GM19455 (cell line): Measurements from ENCODE around the gene RANBP9.

Experiments used
- ATAC-seq: cut with Tn5 transposase; IDR thresholded peaks from one replicate; pipeline ENCODE4 v1.9.1; 2021; ENCODE audit not compliant: unreplicated experiment

RANBP9 gene

DNA sequence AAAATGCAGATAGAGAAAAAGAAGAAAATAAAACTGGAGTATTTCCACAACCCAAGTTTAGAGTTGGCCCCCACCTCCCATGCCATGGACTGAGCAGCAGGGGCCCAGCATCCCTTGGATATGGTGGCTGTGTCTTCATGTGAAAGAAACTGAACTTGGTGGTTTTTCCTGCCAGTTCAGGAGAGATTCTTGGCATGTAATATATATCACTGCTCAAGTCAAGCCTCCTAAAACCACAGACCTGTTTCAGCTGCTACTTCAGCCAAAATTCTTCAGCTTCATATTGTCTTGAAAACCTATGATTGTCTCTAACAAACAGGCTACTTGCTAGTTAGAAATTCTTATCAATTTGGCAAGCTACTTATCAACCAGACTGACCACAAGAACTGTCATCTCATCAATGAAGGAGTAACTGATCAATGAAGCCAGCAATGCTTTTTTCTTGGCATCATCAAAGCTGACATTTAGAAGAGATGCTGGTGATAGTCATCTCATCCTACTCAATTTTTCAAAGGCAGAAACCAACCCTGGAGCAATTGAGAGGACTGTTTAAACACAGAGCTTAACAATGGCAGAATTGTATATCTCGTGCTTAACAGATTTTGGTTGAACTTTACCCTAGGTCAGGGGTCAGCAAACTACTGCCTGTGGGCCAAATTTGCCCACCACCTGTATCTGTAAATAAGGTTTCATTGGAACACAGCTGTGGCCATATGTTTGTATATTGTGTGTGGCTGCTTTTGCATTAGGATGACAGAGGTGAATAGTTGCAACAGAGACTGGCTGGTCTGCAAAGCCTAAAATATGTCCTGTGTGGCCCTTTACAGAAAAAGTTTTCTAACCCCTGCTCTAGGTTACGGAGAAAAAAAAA is 106.9 kb downstream of the RANBP9 start:
- ATAC-seq, result no peak

DNA sequence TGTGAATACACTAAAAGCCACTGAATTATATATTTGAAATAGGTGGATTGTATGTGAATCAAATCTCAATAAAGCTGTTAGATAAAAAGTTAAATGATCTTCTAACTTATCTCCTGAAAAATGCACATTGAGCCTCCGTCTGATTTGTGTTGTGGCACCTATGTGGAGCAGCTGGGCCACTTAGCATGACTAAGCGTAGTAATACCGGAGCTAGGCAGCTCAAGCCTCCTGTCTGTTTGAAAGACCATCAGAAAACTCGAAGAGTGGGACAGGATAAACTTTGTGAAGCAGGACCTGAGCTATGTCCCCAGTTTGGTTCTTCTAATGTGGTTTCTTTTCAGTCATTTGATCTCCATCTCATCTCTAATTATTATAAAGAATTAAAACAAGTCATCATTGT is 107.5 kb downstream of the RANBP9 start:
- ATAC-seq, result no peak

DNA sequence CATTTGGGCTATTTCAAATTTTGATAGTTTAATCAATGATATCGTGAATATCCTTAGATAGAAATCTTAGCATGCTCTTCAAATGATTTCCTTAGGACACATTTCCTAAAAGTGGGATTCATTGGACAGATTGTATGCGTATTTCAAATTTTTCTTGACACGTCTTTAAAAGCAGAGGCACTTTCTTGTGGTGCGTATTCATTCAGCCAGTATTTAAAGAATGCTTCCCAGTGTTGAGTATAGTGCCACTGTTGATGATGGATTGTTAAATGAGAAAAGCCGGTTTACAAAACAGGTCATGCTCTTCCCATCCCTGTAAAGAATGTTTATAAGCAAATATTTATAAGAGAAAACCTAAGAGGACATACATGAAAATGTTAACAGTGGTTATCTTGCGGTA is 111.6 kb downstream of the RANBP9 start:
- ATAC-seq, result no peak

DNA sequence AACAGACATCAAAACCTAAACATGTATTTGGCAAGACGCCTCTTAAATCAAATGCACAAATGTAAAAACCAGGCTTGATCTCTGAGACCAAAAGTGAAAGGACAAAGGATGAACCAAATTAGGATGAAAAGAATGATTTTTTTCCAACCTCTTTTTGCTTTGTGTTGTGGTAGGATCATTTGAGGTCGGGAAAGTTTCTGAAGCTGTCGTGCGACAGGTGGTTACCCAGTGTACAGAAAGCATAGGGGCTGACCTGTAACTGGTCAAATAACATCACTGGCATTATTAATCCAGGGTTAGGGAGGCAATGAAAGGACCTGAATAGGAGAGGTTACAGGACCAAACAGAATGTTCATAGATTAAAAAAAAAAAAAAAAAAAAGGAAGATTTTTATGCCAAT is 114.6 kb downstream of the RANBP9 start:
- ATAC-seq, result no peak

DNA sequence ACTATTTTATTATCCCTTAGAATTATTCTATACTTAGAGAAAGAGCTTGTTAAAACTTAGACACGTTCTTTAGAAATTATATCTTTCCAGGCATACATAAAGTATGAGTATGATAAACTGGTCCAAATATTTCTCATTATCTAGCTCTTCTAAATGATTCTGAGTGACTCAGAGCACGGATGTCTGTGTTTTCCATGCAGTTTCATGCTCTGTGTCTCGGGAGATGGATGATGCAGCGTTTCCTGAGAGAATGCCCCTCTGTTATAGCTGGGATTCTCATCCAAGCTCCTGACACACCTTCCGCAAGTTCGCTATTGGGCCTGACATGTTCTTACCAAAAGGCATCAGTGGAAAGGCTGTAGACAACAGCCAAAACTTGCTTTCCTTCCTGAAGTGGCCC is 117.9 kb downstream of the RANBP9 start:
- no peak for ATAC-seq

DNA sequence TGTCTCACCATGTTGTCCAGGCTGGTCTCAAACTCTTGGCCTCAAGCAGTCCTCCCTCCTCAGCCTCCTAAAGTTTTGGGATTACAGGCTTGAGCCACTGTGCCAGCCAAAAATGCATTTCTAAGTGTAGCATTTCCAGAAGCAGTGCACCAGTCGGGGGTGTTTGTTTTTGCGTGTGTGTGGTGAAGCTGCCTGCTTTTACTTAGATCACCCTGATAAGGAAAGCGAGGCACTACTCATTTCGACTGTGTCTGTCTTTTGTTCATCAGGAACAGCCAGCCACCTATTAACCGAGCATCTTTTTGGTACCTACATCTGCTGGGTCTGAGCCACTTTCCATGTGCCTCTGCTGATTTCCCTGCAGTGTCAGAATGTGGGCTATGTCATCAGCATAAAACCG is 118.5 kb downstream of the RANBP9 start:
- ATAC-seq, result no peak

DNA sequence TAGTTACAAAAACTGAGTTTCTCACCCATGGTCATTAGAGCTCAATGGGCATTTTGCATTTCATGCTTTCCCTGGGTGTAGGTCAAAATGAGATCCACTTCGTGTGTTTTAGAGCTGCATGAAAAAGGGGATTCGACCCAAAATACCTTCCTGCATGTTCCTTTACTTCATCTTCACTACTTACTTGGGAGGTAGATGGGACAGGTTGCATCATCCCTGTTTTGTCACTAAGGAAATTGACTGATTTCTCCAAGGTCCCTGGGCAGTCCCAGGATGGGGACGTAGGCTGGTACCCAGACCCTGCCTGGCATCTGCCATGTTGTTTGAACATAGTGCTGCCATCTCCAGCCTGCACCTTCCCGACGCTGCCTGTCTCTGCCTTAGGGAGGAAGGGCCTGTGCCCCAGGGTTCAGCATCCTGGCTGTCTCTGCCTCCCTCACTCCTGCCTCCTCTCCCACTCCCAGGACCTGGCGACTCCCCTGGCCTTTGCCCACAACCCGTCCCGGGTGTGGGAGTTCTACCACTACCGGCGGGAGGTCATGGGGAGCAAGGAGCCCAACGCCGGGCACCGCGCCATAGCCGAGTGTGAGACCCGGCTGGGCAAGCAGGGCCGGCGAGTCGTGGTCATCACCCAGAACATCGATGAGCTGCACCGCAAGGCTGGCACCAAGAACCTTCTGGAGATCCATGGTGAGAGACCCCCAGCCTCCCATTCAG is 120.3 kb downstream of the RANBP9 start:
- ATAC-seq, result no peak

DNA sequence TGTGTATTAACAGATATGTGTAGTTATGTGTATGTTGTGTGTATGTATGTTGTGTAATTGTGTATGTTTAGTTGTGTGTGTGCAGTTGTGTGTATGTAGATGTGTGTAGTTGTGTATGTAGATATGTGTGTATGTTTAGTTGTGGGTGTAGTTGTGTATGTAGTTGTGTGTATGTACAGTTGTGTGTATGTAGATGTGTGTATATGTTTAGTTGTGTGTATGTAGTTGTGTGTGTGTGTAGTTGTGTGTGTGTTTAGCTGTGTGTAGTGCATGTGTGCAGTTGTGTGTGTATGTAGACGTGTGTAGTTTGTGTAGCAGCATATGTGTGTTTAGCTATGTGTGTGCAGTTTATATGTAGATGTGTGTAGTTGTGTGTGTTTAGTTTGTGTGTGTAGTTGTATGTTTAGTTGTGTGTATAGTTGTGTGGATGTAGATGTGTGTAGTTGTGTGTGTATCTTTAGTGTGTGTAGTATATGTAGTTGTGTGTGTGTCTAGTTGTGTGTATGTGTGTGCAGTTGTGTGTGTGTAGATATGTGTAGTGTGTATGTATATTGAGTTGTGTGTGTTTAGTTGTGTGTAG is 121.0 kb downstream of the RANBP9 start:
- ATAC-seq, result no peak

DNA sequence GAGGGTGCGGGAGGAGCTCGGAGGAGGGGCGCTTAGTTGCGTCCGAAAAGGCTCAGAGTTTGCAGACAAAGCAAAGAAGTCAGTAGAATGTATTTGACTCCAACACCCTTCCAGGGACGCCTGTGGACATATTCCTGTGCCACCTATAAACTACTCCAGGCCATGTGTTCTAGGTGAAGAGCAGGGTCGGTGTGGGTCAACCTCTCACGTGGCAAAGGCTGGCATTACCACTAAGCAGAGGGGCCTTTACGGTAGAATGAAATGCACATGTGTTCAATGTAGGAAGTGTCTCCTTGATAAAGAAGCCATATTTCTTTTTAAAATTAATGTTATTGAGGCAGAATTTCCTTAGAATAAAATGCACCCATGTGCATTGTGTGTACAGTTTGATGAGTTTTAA is 121.8 kb downstream of the RANBP9 start:
- ATAC-seq, result no peak

DNA sequence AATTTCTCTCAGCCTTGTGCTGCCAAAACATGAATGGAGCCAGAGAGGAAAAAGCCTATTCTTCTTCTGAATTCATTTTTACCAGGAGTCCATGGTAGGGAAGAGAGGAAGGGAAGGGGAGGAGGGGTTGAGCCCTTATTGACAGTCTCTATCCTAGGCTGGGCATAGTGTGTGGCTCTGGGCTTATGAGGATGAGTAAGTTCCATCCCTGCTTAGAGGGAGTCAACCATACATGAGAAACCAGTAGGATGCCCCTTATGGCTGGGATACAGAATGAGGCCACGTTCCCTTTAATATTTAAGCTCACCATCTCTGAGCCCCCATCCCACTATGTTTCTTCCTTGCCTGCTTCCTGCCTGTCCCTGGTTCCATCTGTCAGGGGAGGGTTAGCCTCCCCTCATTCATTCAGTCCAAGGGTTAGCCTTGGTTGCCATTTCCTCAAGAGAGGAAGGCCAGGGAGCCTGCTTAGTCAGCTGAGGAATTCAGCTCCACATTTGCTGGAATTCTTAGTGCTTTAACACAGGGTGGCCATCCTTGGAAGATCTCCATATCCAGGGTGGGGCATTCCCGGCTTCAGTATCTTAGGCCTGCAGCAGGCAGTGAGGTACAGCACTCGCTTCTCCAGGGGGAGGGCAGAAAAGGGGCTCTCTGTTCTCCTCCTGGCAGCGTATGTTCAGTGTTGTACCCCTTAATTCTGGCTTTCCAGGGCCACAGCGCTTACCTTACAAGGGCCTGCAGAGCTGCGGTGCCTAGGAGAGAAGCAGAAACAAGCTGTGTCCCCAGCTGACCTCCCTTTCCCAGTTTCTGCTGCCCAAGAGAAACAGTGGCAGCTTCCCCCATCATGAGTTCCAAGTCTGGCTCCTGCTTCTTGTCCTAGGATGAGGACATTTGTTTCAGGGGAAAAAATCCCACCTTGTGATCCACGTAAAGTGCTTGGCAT is 124.8 kb downstream of the RANBP9 start:
- ATAC-seq, result no peak

DNA sequence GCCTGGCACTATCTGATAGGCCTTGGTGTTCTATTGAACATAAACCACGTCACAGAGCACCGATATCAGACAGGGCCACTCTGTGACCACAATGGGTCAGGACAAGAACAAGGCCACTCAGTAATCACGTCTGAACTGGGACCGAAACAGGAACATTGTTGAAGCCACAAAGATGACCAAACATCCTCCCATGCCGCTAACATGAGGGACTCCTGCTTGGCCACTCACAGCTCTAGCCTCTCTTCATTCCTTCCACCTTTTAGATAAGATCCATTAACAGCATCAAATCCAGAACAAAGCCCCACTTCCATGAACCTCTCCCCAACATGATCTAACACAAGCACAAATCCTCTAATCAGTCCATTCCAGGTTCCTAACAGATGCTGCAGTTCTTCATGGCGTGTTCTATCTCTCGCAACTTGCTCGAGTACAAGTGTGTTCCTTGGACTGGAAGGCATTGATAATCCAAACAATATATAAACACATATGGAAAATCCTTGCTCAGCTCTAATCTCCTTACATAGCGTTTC is 129.9 kb downstream of the RANBP9 start:
- ATAC-seq, result no peak

DNA sequence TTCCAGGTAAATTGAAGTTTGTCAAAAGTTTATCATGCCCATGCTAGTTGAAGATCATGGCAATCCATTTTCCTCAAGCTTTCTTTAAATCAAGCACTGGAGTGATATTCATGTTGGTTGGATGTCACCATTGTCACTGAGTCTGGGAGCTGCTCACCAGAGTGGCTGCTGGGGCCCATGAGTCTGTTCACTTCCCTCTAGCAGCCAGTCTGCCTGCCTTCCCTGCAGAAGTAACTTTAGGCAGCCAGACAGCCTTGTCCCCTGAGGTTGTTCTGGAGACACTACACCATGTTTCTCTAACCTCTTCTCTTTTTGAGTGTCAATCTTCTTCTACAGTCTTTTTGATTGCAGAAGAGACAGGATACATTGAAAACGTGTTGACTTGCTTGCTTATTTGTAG is 131.7 kb downstream of the RANBP9 start:
- no peak for ATAC-seq

DNA sequence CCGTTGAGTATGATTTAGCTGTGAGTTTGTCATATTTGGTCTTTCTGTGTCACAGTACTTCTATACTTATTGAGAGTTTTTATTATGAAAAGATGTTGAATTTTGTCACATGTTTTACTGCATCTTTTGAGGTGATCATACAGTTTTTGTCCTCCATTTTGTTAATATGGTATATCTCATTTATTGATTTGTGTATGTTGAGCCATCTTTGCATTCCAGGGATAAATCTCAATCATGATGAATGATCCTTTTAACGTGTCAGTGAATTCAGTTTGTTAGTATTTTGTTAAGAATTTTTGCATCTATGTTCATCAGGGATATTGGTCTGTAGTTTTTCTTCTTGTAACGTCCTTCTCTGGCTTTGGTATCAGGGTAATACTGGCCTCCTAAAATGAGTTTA is 133.7 kb downstream of the RANBP9 start:
- ATAC-seq, result no peak

DNA sequence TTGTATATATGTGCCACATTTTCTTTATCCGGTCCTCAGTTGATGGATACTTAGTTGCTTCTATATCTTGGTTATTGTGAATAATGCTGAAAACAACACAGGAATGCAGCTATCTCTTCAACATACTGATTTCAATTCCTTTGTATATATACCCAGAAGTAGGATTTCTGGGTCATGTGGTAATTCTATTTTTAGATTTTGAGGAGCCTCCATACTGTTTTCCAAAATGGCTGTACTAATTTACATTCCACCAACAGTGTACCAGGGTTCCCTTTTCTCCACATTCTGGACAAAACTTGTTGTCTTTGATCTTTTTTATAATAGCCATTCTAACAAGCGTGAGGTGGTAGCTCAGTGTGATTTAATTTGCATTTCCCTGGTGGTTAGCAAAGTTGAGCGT is 135.6 kb downstream of the RANBP9 start:
- no peak for ATAC-seq

DNA sequence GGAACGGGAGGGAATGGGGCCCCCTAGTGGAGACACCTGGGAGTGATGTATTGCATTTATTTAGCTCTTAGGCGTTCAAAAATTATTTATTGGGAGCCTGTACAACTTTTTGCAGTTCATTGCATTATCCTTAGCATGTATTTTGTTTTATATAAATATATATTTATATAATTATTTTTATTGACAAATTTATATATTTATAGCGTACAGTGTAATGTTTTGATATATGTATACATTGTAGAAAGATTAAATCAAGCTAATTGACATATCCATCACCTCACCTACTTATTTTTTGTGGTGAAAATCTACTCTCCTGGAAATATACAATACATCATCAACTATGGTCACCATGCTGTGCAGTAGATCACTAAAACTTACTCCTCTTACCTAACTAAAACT is 136.3 kb downstream of the RANBP9 start:
- ATAC-seq, result no peak

DNA sequence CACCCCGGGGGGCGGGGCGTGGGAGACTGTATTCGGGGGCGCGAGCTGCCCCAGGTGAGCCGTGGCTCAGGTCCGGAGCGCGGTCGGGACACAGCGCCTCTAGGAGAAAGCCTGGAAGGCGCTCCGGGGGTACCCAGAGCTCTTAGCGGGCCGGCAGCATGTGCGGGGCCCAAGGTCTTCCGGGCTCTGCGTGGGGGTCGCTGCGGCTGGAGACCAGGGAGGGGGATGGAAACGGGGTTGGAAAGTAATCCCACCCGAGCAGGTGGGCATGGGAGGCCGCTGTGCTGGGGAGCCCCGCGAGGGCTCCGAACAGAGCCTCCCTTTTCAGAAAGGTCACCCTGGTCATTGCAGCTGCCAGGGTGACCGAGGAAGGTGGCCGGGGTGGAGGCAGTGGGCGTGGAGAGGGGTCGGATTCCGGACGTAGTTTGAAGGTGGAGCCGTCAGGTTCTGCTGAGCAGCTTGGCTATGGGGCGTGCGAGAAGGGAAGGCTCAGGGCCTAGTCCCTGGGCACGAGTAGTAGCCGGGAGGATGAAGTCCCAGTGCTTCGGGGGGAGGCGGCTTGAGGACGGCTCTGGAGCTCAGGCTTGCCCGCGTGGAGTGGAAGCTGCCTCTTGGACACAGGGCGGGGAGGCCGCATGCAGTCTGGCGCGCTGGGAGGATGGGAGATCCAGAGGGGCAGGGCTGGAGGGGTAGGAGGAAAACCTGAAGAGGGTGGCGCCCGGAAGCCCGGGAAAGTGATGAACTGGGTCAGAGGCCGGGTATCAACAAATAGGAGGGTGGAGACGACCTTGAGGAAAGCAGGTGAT is 136.9 kb downstream of the RANBP9 start, which contains the start of gene SIRT5:
SIRT5 (plus strand) TSS at position 31 of the 806 bp plus-strand sequence. CDS start 9,510 bp downstream, outside the sequence.
- ATAC-seq, result peak; percentile 70

DNA sequence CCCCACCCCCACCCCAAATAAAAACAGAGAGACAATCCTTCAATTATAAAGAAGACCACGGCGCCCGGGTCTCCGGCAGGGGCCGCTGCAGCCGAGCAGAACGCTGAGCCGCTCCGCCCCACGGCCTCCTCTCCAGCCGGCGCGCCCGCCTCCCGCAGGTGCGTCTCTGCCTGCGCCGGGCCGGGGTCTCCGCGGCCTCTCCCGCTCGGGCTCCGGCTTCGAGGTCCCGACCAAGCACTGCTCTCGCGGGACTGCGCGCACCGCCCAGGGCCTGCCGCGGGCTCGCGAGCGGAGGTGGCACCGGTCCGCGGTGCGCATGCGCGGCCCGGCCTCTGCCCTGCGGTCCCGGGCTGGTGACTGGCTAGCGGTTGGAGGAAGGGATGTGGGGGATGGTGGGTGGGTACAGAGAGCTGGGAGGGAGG is 137.5 kb downstream of the RANBP9 start:
- peak; percentile 71 for ATAC-seq

DNA sequence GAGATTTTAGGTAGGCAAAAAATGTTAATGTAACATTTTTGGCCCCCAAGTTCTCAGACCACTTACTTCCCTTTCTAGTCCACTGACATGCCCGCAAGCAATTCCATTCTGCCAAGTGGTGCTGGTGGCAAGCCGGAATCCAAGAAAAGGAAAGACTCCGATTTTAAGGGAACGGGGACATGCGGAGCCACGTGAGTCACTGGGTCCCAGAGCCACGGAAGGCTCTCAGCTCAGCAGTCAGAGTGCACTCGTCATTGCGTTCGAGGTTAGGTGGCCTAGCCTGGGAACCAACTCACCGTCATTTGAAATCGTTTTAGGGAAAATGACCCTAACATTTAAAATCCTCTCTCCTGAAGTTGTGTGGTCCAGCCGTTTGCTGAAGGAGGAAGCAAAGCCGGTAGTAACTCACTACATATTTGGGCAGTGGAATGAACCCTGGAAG is 137.9 kb downstream of the RANBP9 start:
- ATAC-seq, result no peak

DNA sequence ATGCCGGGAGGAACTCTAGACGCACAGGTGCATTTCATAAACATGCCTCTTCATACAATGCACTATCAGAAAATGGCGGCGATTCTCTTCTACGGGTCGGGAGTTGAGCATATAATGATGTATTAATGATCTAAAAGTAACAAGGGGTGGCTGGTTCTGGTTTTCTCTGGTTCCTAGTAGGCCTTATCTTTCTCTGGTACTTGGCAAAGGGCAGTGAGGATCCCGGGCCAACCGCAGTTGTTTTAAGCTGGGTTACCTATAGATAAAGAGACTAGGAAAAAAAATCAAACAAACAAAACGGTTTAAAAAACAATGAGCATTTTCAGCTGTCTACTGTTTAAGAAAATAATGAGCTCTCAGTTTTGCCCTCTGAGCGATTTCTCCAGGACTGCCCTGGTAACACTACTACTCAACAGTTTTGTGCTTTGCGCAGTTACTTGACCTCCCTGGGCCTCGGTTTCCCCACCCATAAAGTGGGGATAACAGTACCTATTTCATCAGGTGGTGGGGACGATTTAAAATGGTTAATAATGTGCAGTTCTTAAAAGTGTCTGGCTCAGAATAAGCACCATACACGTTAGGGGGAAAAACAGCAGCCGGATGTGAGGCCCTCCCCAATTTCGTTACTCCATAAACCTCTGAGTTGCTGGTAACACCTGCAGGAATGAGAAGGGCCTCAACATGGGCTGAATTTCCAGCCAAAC is 138.5 kb downstream of the RANBP9 start:
- ATAC-seq, result no peak
